ACC112 (cell line): ENCODE measurements around the gene TSPAN4.

Experiments
- H2AFZ ChIP-seq: fragments of 200-600 bp; sonication (generic); one replicate; pipeline ENCODE4 v1.6.0; 2017; ENCODE audit warnings: antibody characterized with exemption, low read length; ENCODE audit not compliant: unreplicated experiment
- H3K27ac ChIP-seq: fragments of 200-600 bp; sonication (generic); 2 replicates; pipeline ENCODE4 v1.5.1; 2014; ENCODE audit warnings: low read depth, mild to moderate bottlenecking, antibody characterized with exemption, low read length, moderate library complexity
- H3K27me3 ChIP-seq: fragments of 200-600 bp; sonication (generic); 2 replicates; pipeline ENCODE4 v1.6.1; 2014; ENCODE audit warnings: mild to moderate bottlenecking, antibody characterized with exemption, low read length, moderate library complexity, mixed read lengths; ENCODE audit not compliant: insufficient read depth
- H3K36me3 ChIP-seq: fragments of 200-600 bp; sonication (generic); 2 replicates; pipeline ENCODE4 v1.6.1; 2016; ENCODE audit warnings: mild to moderate bottlenecking, antibody characterized with exemption, low read length, moderate library complexity, mixed read lengths; ENCODE audit not compliant: insufficient read depth
- H3K4me1 ChIP-seq: fragments of 200-600 bp; sonication (generic); one replicate; pipeline ENCODE4 v1.6.1; 2016; ENCODE audit warnings: low read length, mixed read lengths; ENCODE audit not compliant: insufficient read depth, unreplicated experiment, control insufficient read depth
- H3K4me3 ChIP-seq: fragments of 200-600 bp; sonication (generic); 2 replicates; pipeline ENCODE4 v1.5.1; 2014; ENCODE audit warnings: mild to moderate bottlenecking, low read depth, low read length
- H3K79me2 ChIP-seq: fragments of 200-600 bp; sonication (generic); one replicate; pipeline ENCODE4 v1.6.0; 2016; ENCODE audit warnings: low read length; ENCODE audit not compliant: control insufficient read depth, unreplicated experiment, insufficient read depth

The TSPAN4 gene

GRCh38 chr11:846496-847098 lies 3.9 kb downstream of the TSPAN4 start:
- Histone ChIP-seq H3K4me1 (peaks cover 34% of the 10 kb centered on the region), H3K36me3 (no peaks in the 10 kb centered on the region; the same call in 1 of the 2 replicates), H2AFZ (no peak overlapping the region), H3K4me3 (peak overlapping the region; percentile 88), H3K27me3 (no peaks in the 10 kb centered on the region), H3K79me2 (peaks cover 71% of the 10 kb centered on the region), H3K27ac (peak overlapping the region; percentile 93)

GRCh38 chr11:847876-848275 lies 5.2 kb downstream of the TSPAN4 start:
- Histone ChIP-seq H3K27ac (no peak overlapping the region), H3K4me1 (peaks cover 34% of the 10 kb centered on the region), H3K79me2 (peaks cover 67% of the 10 kb centered on the region), H2AFZ (no peak overlapping the region), H3K4me3 (no peak overlapping the region), H3K36me3 (no peaks in the 10 kb centered on the region; the same call in 1 of the 2 replicates), H3K27me3 (no peaks in the 10 kb centered on the region)

- Histone ChIP-seq H2AFZ (no peak overlapping the region), H3K4me1 (peaks cover 34% of the 10 kb centered on the region), H3K27me3 (no peaks in the 10 kb centered on the region), H3K79me2 (peaks cover 63% of the 10 kb centered on the region), H3K4me3 (no peak overlapping the region), H3K36me3 (no peaks in the 10 kb centered on the region; the same call in 1 of the 2 replicates), H3K27ac (no peak overlapping the region)
These were observed 5.8 kb downstream of the TSPAN4 start for GRCh38 chr11:848380-848931.

- H3K4me1 ChIP-seq = peaks cover 34% of the 10 kb centered on the region
- H3K4me3 ChIP-seq = no peak overlapping the region
- H3K79me2 ChIP-seq = peaks cover 62% of the 10 kb centered on the region
- no peaks in the 10 kb centered on the region; the same call in 1 of the 2 replicates for H3K36me3 ChIP-seq
- H3K27ac ChIP-seq = no peak overlapping the region
- H3K27me3 ChIP-seq = no peaks in the 10 kb centered on the region
- H2AFZ ChIP-seq = no peak overlapping the region
These were observed 6.6 kb downstream of the TSPAN4 start for GRCh38 chr11:849104-849824.

- Histone ChIP-seq H3K27me3 (no peaks in the 10 kb centered on the region), H3K4me1 (peaks cover 30% of the 10 kb centered on the region), H3K27ac (no peak overlapping the region), H2AFZ (no peak overlapping the region), H3K4me3 (no peak overlapping the region), H3K36me3 (no peaks in the 10 kb centered on the region; the same call in 1 of the 2 replicates), H3K79me2 (peaks cover 59% of the 10 kb centered on the region)
These were observed 7.5 kb downstream of the TSPAN4 start for GRCh38 chr11:849951-850774.

- Histone ChIP-seq H3K27ac (no peak overlapping the region), H2AFZ (no peak overlapping the region), H3K79me2 (peaks cover 50% of the 10 kb centered on the region), H3K27me3 (no peaks in the 10 kb centered on the region), H3K4me1 (peaks cover 21% of the 10 kb centered on the region), H3K4me3 (no peak overlapping the region), H3K36me3 (no peaks in the 10 kb centered on the region; the same call in 1 of the 2 replicates)
These were observed 8.4 kb downstream of the TSPAN4 start for GRCh38 chr11:850775-851763.

- Histone ChIP-seq H2AFZ (no peak overlapping the region), H3K27ac (no peak overlapping the region), H3K27me3 (no peaks in the 10 kb centered on the region), H3K79me2 (peaks cover 34% of the 10 kb centered on the region), H3K4me3 (no peak overlapping the region), H3K4me1 (peaks cover 8% of the 10 kb centered on the region), H3K36me3 (no peaks in the 10 kb centered on the region; the same call in 1 of the 2 replicates)
These were observed 10.1 kb downstream of the TSPAN4 start for GRCh38 chr11:852762-853161.

- Histone ChIP-seq H3K36me3 (no peaks in the 10 kb centered on the region; the same call in 1 of the 2 replicates), H2AFZ (no peak overlapping the region), H3K27ac (no peak overlapping the region), H3K4me1 (peaks cover 4% of the 10 kb centered on the region), H3K79me2 (peaks cover 23% of the 10 kb centered on the region), H3K4me3 (no peak overlapping the region), H3K27me3 (no peaks in the 10 kb centered on the region)
These were observed 11.2 kb downstream of the TSPAN4 start for GRCh38 chr11:853682-854448.

GRCh38 chr11:854601-855329 lies 12.1 kb downstream of the TSPAN4 start:
- peaks cover 15% of the 10 kb centered on the region for H3K79me2 ChIP-seq
- H3K36me3 ChIP-seq = no peaks in the 10 kb centered on the region; the same call in 1 of the 2 replicates
- H2AFZ ChIP-seq = no peak overlapping the region
- H3K4me3 ChIP-seq = no peak overlapping the region
- H3K4me1 ChIP-seq = peaks cover 12% of the 10 kb centered on the region
- no peaks in the 10 kb centered on the region for H3K27me3 ChIP-seq
- H3K27ac ChIP-seq = no peak overlapping the region
